PC-3 (cell line): ENCODE data around the gene MPO. TPM values are rescaled to one million over a fixed set of nuclear protein-coding genes. Genes with fewer than 3 reads are reported as not detected.

Experiments
- ATAC-seq: fragments of 200-7000 bp; cut with Tn5 transposase; 2 replicates; pipeline ENCODE4 v1.9.1; 2020; ENCODE audit warnings: mild to moderate bottlenecking, moderate library complexity
- BruUV-seq: library from RNA; stranded (reverse); fragments of 400-500 nt; replicated peaks from 2 replicates; lab custom pipeline; 2021; lab: Mats Ljungman, UMichigan
- CTCF ChIA-PET: fragments of 300-600 bp; sonication (Branson Sonifier 250); formaldehyde crosslinking; loops from one replicate; lab custom pipeline; 2022; ENCODE audit warnings: antibody characterized with exemption; lab: Charles Lee
- POLR2A ChIA-PET: fragments of 300-600 bp; sonication (Branson Sonifier 250); formaldehyde crosslinking; loops from one replicate; lab custom pipeline; 2022; ENCODE audit warnings: antibody characterized with exemption; ENCODE audit not compliant: unreplicated experiment; lab: Charles Lee
- DNase-seq: peaks from one replicate; pipeline ENCODE4 v3.0.0-alpha.2; 2015
- H2AFZ ChIP-seq: fragments of 300-600 bp; sonication (generic); 2 replicates; pipeline ENCODE4 v1.6.0; 2016; ENCODE audit warnings: antibody characterized with exemption, low read length
- H3F3A ChIP-seq: fragments of 300-600 bp; sonication (generic); one replicate; pipeline ENCODE4 v1.6.0; 2017; ENCODE audit warnings: antibody characterized with exemption, low read length, control low read depth, mild to moderate bottlenecking; ENCODE audit not compliant: unreplicated experiment
- H3K27ac ChIP-seq: fragments of 300-600 bp; sonication (generic); 2 replicates; pipeline ENCODE4 v1.5.1; 2016; ENCODE audit warnings: mild to moderate bottlenecking, low read length
- H3K27me3 ChIP-seq: fragments of 300-600 bp; sonication (generic); 2 replicates; pipeline ENCODE4 v1.6.1; 2016; ENCODE audit warnings: low read length, mixed read lengths
- H3K36me3 ChIP-seq: fragments of 300-600 bp; sonication (generic); 2 replicates; pipeline ENCODE4 v1.6.1; 2016; ENCODE audit warnings: low read depth, mixed run types, low read length, mixed read lengths
- H3K4me1 ChIP-seq: fragments of 300-600 bp; sonication (generic); 2 replicates; pipeline ENCODE4 v1.5.1; 2016; ENCODE audit warnings: low read length; ENCODE audit not compliant: insufficient read depth
- H3K4me2 ChIP-seq: fragments of 300-600 bp; sonication (generic); 2 replicates; pipeline ENCODE4 v1.6.0; 2016; ENCODE audit warnings: low read length
- H3K4me3 ChIP-seq: fragments of 300-600 bp; sonication (generic); 2 replicates; pipeline ENCODE4 v1.5.1; 2016; ENCODE audit warnings: mild to moderate bottlenecking, low read length, mixed read lengths
- H3K79me2 ChIP-seq: fragments of 300-600 bp; sonication (generic); 2 replicates; pipeline ENCODE4 v1.6.1; 2017; ENCODE audit warnings: low read length, mixed read lengths
- H3K9ac ChIP-seq: fragments of 300-600 bp; sonication (generic); 2 replicates; pipeline ENCODE4 v1.6.0; 2016; ENCODE audit warnings: mild to moderate bottlenecking, low read length
- H3K9me2 ChIP-seq: fragments of 300-600 bp; sonication (generic); replicated peaks from 2 replicates; pipeline ENCODE4 v1.6.1; 2016; ENCODE audit warnings: mixed run types, low read length, mixed read lengths
- H3K9me3 ChIP-seq: fragments of 300-600 bp; sonication (generic); 2 replicates; pipeline ENCODE4 v1.6.1; 2016; ENCODE audit warnings: low read length, mixed read lengths
- H4K20me1 ChIP-seq: fragments of 300-600 bp; sonication (generic); 2 replicates; pipeline ENCODE4 v1.6.1; 2016; ENCODE audit warnings: low read length, mixed read lengths
- CTCF ChIP-seq: fragments of 300-600 bp; sonication (generic); conservative IDR thresholded peaks from 2 replicates; pipeline ENCODE4 v1.5.1; 2017; ENCODE audit warnings: antibody characterized with exemption, low read depth, mild to moderate bottlenecking, low read length
- EZH2 ChIP-seq: fragments of 300-600 bp; sonication (generic); IDR thresholded peaks from one replicate; pipeline ENCODE4 v1.6.1; 2017; ENCODE audit warnings: antibody characterized with exemption, mild to moderate bottlenecking, low read length; ENCODE audit not compliant: unreplicated experiment
- EZH2phosphoT487 ChIP-seq: fragments of 300-600 bp; sonication (generic); IDR thresholded peaks from 2 replicates; pipeline ENCODE4 v1.6.1; 2018; ENCODE audit warnings: mild to moderate bottlenecking, antibody characterized with exemption, low read length, borderline replicate concordance
- intact Hi-C: fragments of 100-400 bp; cut with micrococcal nuclease; formaldehyde crosslinking; loops from 2 replicates; pipeline ENCODE4 v1.9.0; 2023
- total RNA-seq: library from RNA; depleted of rRNA; stranded (reverse); fragments of >200 nt; gene quantifications from 2 replicates; pipeline ENCODE4 v1.2.3, GENCODE V29; 2014

The MPO gene
- total RNA-seq, 1 experiment from 2014 or later = not detected

GRCh38 chr17:58314706-58315015 lies 33.9 kb upstream of the MPO start:
- no peak overlapping the region for H2AFZ ChIP-seq
- no peaks in the 10 kb centered on the region for H3K79me2 ChIP-seq
- no peaks in the 10 kb centered on the region for H3K9me3 ChIP-seq
- H3F3A ChIP-seq = no peaks in the 10 kb centered on the region
- H3K9me2 ChIP-seq = no peaks in the 10 kb centered on the region
- POLR2A ChIA-PET = no interaction called here
- no peak overlapping the region for H3K9ac ChIP-seq
- ATAC-seq = no peak
- H3K4me1 ChIP-seq = peaks cover 17% of the 10 kb centered on the region
- no peak for DNase-seq
- intact Hi-C loops = no loop called here
- no TSS peak for BruUV-seq
- no peaks in the 10 kb centered on the region for H4K20me1 ChIP-seq
- no peaks in the 10 kb centered on the region for H3K27me3 ChIP-seq
- no peak overlapping the region for H3K27ac ChIP-seq
- H3K4me3 ChIP-seq = no peak overlapping the region
- TF ChIP-seq EZH2 = no peak
- TF ChIP-seq CTCF = no peak
- TF ChIP-seq EZH2phosphoT487 = no peak
- CTCF ChIA-PET = interaction anchor here (3.6 kb wide), 1 partner anchor 102 kb away, joined by 61 read pairs; the partner anchor contains the start of gene RNF43
- no peak overlapping the region for H3K4me2 ChIP-seq
- no peaks in the 10 kb centered on the region for H3K36me3 ChIP-seq

- TF ChIP-seq EZH2phosphoT487 (no peak), EZH2 (no peak), CTCF (no peak)
- no peaks in the 10 kb centered on the region for H3K9me3 ChIP-seq
- H4K20me1 ChIP-seq = no peaks in the 10 kb centered on the region
- no peaks in the 10 kb centered on the region for H3K36me3 ChIP-seq
- H3F3A ChIP-seq = no peaks in the 10 kb centered on the region
- ChIA-PET POLR2A (no interaction called here), CTCF (no interaction called here)
- H3K4me3 ChIP-seq = no peak overlapping the region
- no peaks in the 10 kb centered on the region for H3K9me2 ChIP-seq
- intact Hi-C loops = loop anchor here (1.0 kb wide), 1 partner anchor 133 kb away; no protein-coding TSS in a partner anchor
- no peak overlapping the region for H3K27ac ChIP-seq
- H3K4me2 ChIP-seq = no peak overlapping the region
- DNase-seq (no peak), ATAC-seq (no peak)
- no TSS peak for BruUV-seq
- no peak overlapping the region for H3K9ac ChIP-seq
- H2AFZ ChIP-seq = no peak overlapping the region
- no peaks in the 10 kb centered on the region for H3K79me2 ChIP-seq
- peaks cover 17% of the 10 kb centered on the region for H3K4me1 ChIP-seq
- no peaks in the 10 kb centered on the region for H3K27me3 ChIP-seq
Observed at GRCh38 chr17:58313815-58314705, 33.3 kb upstream of the MPO start.

- no peak overlapping the region for H2AFZ ChIP-seq
- DNase-seq (peak; percentile 22), ATAC-seq (no peak)
- H3K79me2 ChIP-seq = no peaks in the 10 kb centered on the region
- CTCF ChIA-PET = interaction anchor here (1.6 kb wide), 1 partner anchor 105 kb away, joined by 4 read pairs; the partner anchor contains the start of gene RNF43
- no peaks in the 10 kb centered on the region for H3F3A ChIP-seq
- POLR2A ChIA-PET = no interaction called here
- H4K20me1 ChIP-seq = no peaks in the 10 kb centered on the region
- no peaks in the 10 kb centered on the region for H3K36me3 ChIP-seq
- H3K9ac ChIP-seq = no peak overlapping the region
- TF ChIP-seq EZH2phosphoT487 = no peak
- peak; percentile 43 for TF ChIP-seq CTCF
- H3K4me1 ChIP-seq = peaks cover 13% of the 10 kb centered on the region
- BruUV-seq = no TSS peak
- no peak overlapping the region for H3K4me3 ChIP-seq
- intact Hi-C loops = loop anchor here (1.0 kb wide), 1 partner anchor 134 kb away; no protein-coding TSS in a partner anchor
- no peaks in the 10 kb centered on the region for H3K9me2 ChIP-seq
- no peaks in the 10 kb centered on the region for H3K27me3 ChIP-seq
- no peak overlapping the region for H3K27ac ChIP-seq
- H3K4me2 ChIP-seq = no peak overlapping the region
- H3K9me3 ChIP-seq = no peaks in the 10 kb centered on the region
Observed at GRCh38 chr17:58312829-58313228, 32.1 kb upstream of the MPO start.
